GM12878 (cell line): ENCODE data around the gene NDEL1. TPM values are rescaled to one million over a fixed set of nuclear protein-coding genes. Genes with fewer than 3 reads are reported as not detected.

ENCODE experiments used
- ATAC-seq: fragments of 200-7000 bp; cut with Tn5 transposase; 3 replicates; pipeline ENCODE4 v1.9.1; 2020; ENCODE audit warnings: mild to moderate bottlenecking, moderate library complexity
- BruUV-seq: library from RNA; stranded (reverse); fragments of 400-500 nt; replicated peaks from 2 replicates; lab custom pipeline; 2021; lab: Mats Ljungman, UMichigan
- CTCF ChIA-PET: fragments of 300-600 bp; sonication (Branson Sonifier 250); formaldehyde crosslinking; extraction: SDS; loops from one replicate; lab custom pipeline; 2021; ENCODE audit warnings: inconsistent platforms; lab: Yijun Ruan, JAX
- POLR2A ChIA-PET: fragments of 350-600 bp; formaldehyde crosslinking; extraction: SDS; loops from one replicate; lab custom pipeline; 2021; ENCODE audit warnings: inconsistent platforms; lab: Charles Lee
- RAD21 ChIA-PET: fragments of 300-600 bp; sonication (Branson Sonifier 250); formaldehyde crosslinking; loops from one replicate; lab custom pipeline; 2023; ENCODE audit warnings: antibody characterized with exemption; ENCODE audit not compliant: unreplicated experiment; lab: Charles Lee
- SMC1A ChIA-PET: fragments of 300-600 bp; sonication (Branson Sonifier 250); formaldehyde crosslinking; loops from one replicate; lab custom pipeline; 2023; ENCODE audit not compliant: unreplicated experiment, uncharacterized antibody; lab: Charles Lee
- DNase-seq: peaks from one replicate; pipeline ENCODE4 v3.0.0-alpha.2; 2011; ENCODE audit warnings: low read depth, low spot score
- FAIRE-seq: peaks from 3 replicates; lab custom pipeline; 2011; peaks lifted over from hg19 to GRCh38; lab: Jason Lieb, UNC
- H2AFZ ChIP-seq: 2 replicates; pipeline ENCODE4 v1.6.0; 2011; ENCODE audit warnings: low read depth, low read length, control low read depth; ENCODE audit not compliant: control insufficient read depth
- H3K27ac ChIP-seq: 2 replicates; pipeline ENCODE4 v1.5.1; 2011; ENCODE audit warnings: control low read depth; ENCODE audit not compliant: control insufficient read depth, insufficient read depth
- H3K27me3 ChIP-seq, 2 experiments: replicated peaks in 1 of 2; 2 replicates each; pipeline versions ENCODE4 v1.6.0 to v1.6.1; 2011; ENCODE audit warnings: low read length in 1 of 2; ENCODE audit not compliant: control insufficient read depth in 2 of 2, insufficient read depth in 2 of 2
- H3K36me3 ChIP-seq, 2 experiments: 2 replicates each; pipeline ENCODE4 v1.5.1; 2011; ENCODE audit warnings: low read length in 1 of 2; ENCODE audit not compliant: control insufficient read depth in 2 of 2, insufficient read depth in 2 of 2
- H3K4me1 ChIP-seq: 2 replicates; pipeline ENCODE4 v1.6.1; 2011; ENCODE audit warnings: mild to moderate bottlenecking, low read length, moderate library complexity, mixed read lengths; ENCODE audit not compliant: control insufficient read depth, insufficient read depth
- H3K4me2 ChIP-seq: 2 replicates; pipeline ENCODE4 v1.6.0; 2011; ENCODE audit warnings: control low read depth; ENCODE audit not compliant: control insufficient read depth, insufficient read depth
- H3K4me3 ChIP-seq: fragments of 200-600 bp; sonication (generic); 2 replicates; pipeline ENCODE4 v1.5.1; 2016
- H3K79me2 ChIP-seq: 2 replicates; pipeline ENCODE4 v1.6.0; 2011; ENCODE audit warnings: low read length; ENCODE audit not compliant: control insufficient read depth, insufficient read depth
- H3K9ac ChIP-seq: 2 replicates; pipeline ENCODE4 v1.8.0; 2011; ENCODE audit warnings: low read length, control low read depth, mixed read lengths; ENCODE audit not compliant: control insufficient read depth, insufficient read depth
- H3K9me3 ChIP-seq: replicated peaks from 3 replicates; pipeline ENCODE4 v1.5.1; 2011; ENCODE audit warnings: mild to moderate bottlenecking, low read length; ENCODE audit not compliant: control insufficient read depth, insufficient read depth
- H4K20me1 ChIP-seq: 2 replicates; pipeline ENCODE4 v1.6.0; 2011; ENCODE audit not compliant: control insufficient read depth, insufficient read depth
- BCLAF1 ChIP-seq: fragments of 450-650 bp; IDR thresholded peaks from 2 replicates; pipeline ENCODE4 v1.6.1; 2017; ENCODE audit warnings: antibody characterized with exemption, mild to moderate bottlenecking, moderate library complexity
- CHD1 ChIP-seq: IDR thresholded peaks from 2 replicates; pipeline ENCODE4 v1.6.1; 2012; ENCODE audit warnings: low read depth, low read length, improper control_type of control experiment
- IRF3 ChIP-seq: fragments of 450-650 bp; IDR thresholded peaks from 2 replicates; pipeline ENCODE4 v1.6.1; 2014; ENCODE audit warnings: mild to moderate bottlenecking
- KLF5 ChIP-seq: fragments of 450-650 bp; IDR thresholded peaks from 2 replicates; pipeline ENCODE4 v1.6.1; 2014; ENCODE audit warnings: mild to moderate bottlenecking; ENCODE audit not compliant: partially characterized antibody
- SMAD1 ChIP-seq: fragments of 450-650 bp; IDR thresholded peaks from 2 replicates; pipeline ENCODE4 v1.6.1; 2018; ENCODE audit warnings: mild to moderate bottlenecking, low read depth; ENCODE audit not compliant: partially characterized antibody
- SMAD5 ChIP-seq: IDR thresholded peaks from 2 replicates; pipeline ENCODE4 v1.6.1; 2016; ENCODE audit warnings: antibody characterized with exemption, low read depth
- SP1 ChIP-seq: IDR thresholded peaks from one replicate; pipeline ENCODE4 v1.6.1; 2011; ENCODE audit warnings: low read depth, low read length
- ZBTB4 ChIP-seq: fragments of 450-650 bp; formaldehyde crosslinking; IDR thresholded peaks from 2 replicates; pipeline ENCODE4 v1.4.0; 2022; ENCODE audit warnings: mild to moderate bottlenecking, moderate library complexity
- WGBS: methylation state at CpG from one replicate; pipeline ENCODE4 v1.1.6; 2016; ENCODE audit warnings: low lambda C conversion rate; ENCODE audit not compliant: insufficient replicate concordance, insufficient coverage; ENCODE audit errors: missing lambda C conversion rate; 5-methylcytosine and 5-hydroxymethylcytosine counted together
- in situ Hi-C: fragments of 300-500 bp; cut with MboI; formaldehyde crosslinking; loops from 9 replicates; pipeline ENCODE4 v1.14.3; 2018; ENCODE audit warnings: mixed read lengths
- intact Hi-C: fragments of 100-400 bp; cut with micrococcal nuclease; formaldehyde crosslinking; loops from one replicate; pipeline ENCODE4 v1.14.2; 2022; ENCODE audit not compliant: unreplicated experiment
- polyA plus RNA-seq, 11 experiments: library from polyadenylated mRNA; depleted of rRNA in 4 of 11; unstranded in 6 of 11; stranded (reverse) in 5 of 11; fragments of >200 nt; fragmentation: Nextera tagmentation in 4 of 11; fragmentation: Illumina TruSeq in 1 of 11; extraction: Ambion mirVana in 4 of 11; extraction: Trizol in 1 of 11; gene quantifications; 1 replicate in 1 of 11; 2 replicates in 10 of 11; pipeline versions ENCODE4 v1.2.1 to v1.2.3, GENCODE V29; 2011 to 2016; ENCODE audit warnings: inconsistent platforms in 2 of 11, missing spikeins in 2 of 11, low read depth in 1 of 11
- total RNA-seq, 4 experiments: library from RNA; depleted of rRNA in 3 of 4; stranded (reverse); fragments of >200 nt in 3 of 4; fragmentation: Illumina TruSeq in 1 of 4; extraction: Trizol in 1 of 4; gene quantifications; 2 replicates each; pipeline versions ENCODE4 v1.2.1 to v1.2.3, GENCODE V29; 2013 to 2021

NDEL1 gene
- total and polyA plus RNA-seq, 10 of the 15 experiments (the other 5 are each of a cell fraction or from before 2014, with no cell fraction given), result 0.72 to 41.5 (median 29.9) TPM

GRCh38 chr17:8392274-8392673, 43.4 kb upstream of the NDEL1 start (continued):
- TF ChIP-seq ZBTB4 (no peak), IRF3 (no peak)

GRCh38 chr17:8392674-8393469, 42.8 kb upstream of the NDEL1 start:
- POLR2A ChIA-PET, result no interaction called here
- H3K27ac ChIP-seq, result no peak overlapping the region

More at GRCh38 chr17:8392674-8393469, 42.8 kb upstream of the NDEL1 start:
- no peak for ATAC-seq
- BruUV-seq, result no TSS peak
- H3K4me1 ChIP-seq, result no peaks in the 10 kb centered on the region
- no peak overlapping the region for H3K4me3 ChIP-seq
- H3K79me2 ChIP-seq, result no peaks in the 10 kb centered on the region
- no peak for FAIRE-seq
- in situ Hi-C loops (no loop called here), intact Hi-C loops (no loop called here)
- ChIA-PET SMC1A (no interaction called here), CTCF (no interaction called here), RAD21 (no interaction called here)
- H2AFZ ChIP-seq, result no peak overlapping the region
- 84% methylated on average over 46 of the region's 46 CpGs for WGBS
- H3K36me3 ChIP-seq, result no peaks in the 10 kb centered on the region
- no peak for DNase-seq
- no peak overlapping the region for H3K4me2 ChIP-seq
- no peaks in the 10 kb centered on the region for H3K9me3 ChIP-seq
- TF ChIP-seq SP1 (no peak), SMAD1 (no peak), KLF5 (no peak), SMAD5 (no peak), BCLAF1 (no peak), CHD1 (no peak)
- TF ChIP-seq, all 136 proteins: peak for 0
- peaks cover 0 to under 1% of the 10 kb centered on the region in 2 experiments; a peak in 1 of 4 replicates for H3K27me3 ChIP-seq
- no peak overlapping the region for H3K9ac ChIP-seq
- H4K20me1 ChIP-seq, result no peaks in the 10 kb centered on the region
